ENCODE results near the gene IFI16. TPM values are rescaled to one million over a fixed set of nuclear protein-coding genes. Genes with fewer than 3 reads are reported as not detected.

Gene IFI16
- total and polyA plus RNA-seq, 2 experiments from 2014 or later = 25.1 to 31.8 TPM

DNA sequence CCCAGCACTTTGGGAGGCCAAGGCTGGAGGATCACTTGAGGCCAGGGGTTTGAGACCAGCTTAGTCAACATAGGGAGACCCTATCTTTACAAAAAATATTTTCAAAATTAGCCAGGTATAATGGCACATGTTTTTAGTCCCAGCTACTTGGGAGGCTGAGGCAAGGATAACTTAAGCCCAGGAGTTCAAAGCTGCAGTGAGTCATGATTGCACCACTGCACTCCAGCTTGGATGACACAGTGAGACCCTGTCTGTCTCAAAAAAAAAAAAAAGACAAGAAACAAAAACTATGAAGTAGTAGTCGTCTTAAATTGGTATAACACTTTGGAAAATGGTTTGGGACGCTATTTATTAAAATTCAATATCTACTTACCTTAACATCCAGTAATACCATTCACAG is 59.2 kb downstream of the IFI16 start:
- WGBS (ENCODE audit: low lambda C conversion rate, missing lambda C conversion rate) = 85% methylated on average over 2 of the region's 2 CpGs
- Histone ChIP-seq H2AFZ (no peak overlapping the region), H4K20me1 (ENCODE audit: insufficient read depth, poor library complexity, severe bottlenecking) (no peaks in the 10 kb centered on the region), H3K79me2 (no peaks in the 10 kb centered on the region), H3K9me2 (replicated peaks; ENCODE audit: insufficient read depth) (no peaks in the 10 kb centered on the region), H3K9me3 (ENCODE audit: low read depth) (no peaks in the 10 kb centered on the region), H3K36me3 (replicated peaks; ENCODE audit: insufficient read depth, low read depth) (no peaks in the 10 kb centered on the region), H3K27me3 (no peaks in the 10 kb centered on the region), H3K4me1 (ENCODE audit: insufficient read depth) (no peaks in the 10 kb centered on the region), H3K27ac (no peak overlapping the region), H3K4me3 (no peak overlapping the region), H3K4me2 (no peak overlapping the region)
- TF ChIP-seq, protein P1, sequence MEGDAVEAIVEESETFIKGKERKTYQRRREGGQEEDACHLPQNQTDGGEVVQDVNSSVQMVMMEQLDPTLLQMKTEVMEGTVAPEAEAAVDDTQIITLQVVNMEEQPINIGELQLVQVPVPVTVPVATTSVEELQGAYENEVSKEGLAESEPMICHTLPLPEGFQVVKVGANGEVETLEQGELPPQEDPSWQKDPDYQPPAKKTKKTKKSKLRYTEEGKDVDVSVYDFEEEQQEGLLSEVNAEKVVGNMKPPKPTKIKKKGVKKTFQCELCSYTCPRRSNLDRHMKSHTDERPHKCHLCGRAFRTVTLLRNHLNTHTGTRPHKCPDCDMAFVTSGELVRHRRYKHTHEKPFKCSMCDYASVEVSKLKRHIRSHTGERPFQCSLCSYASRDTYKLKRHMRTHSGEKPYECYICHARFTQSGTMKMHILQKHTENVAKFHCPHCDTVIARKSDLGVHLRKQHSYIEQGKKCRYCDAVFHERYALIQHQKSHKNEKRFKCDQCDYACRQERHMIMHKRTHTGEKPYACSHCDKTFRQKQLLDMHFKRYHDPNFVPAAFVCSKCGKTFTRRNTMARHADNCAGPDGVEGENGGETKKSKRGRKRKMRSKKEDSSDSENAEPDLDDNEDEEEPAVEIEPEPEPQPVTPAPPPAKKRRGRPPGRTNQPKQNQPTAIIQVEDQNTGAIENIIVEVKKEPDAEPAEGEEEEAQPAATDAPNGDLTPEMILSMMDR (IDR thresholded peaks at IDR 0.05; ENCODE audit: poor library complexity) = no peak
- TF ChIP-seq EZH2 (IDR thresholded peaks at IDR 0.05; ENCODE audit: borderline replicate concordance) (no peak), EZH2phosphoT487 (IDR thresholded peaks at IDR 0.05; ENCODE audit: low read depth, severe bottlenecking, unreplicated experiment) (no peak)
- no peak for DNase-seq (ENCODE audit: low spot score)

DNA sequence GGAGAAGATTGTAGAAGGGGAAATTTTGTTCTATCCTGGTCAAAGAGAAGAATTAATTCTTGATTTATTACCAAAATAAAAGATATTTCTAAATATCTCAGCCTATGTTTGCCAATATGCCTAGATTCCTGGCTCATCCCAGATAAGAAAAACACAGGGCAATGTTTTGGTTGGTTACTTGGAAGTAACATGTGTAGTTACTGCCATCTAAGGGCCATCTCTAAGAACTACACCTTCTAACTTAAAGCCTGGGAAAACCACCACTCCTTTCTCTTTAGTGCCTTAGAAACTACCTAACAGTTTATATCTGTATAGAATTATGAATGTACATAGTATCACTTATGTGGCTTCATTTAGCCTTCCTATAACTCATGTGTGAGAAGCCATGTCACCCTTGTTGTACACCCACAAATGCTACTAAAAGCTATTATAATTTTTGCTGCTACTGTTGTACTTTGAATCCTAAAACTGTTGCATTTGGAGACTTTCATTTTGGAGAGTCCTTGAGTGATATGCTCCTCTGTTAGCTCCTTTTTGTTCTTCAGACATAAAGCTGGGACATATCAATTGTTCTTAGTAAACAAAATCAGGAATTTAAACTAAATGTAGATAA is 62.4 kb downstream of the IFI16 start:
- DNase-seq (ENCODE audit: low spot score) = peak; percentile 78

DNA sequence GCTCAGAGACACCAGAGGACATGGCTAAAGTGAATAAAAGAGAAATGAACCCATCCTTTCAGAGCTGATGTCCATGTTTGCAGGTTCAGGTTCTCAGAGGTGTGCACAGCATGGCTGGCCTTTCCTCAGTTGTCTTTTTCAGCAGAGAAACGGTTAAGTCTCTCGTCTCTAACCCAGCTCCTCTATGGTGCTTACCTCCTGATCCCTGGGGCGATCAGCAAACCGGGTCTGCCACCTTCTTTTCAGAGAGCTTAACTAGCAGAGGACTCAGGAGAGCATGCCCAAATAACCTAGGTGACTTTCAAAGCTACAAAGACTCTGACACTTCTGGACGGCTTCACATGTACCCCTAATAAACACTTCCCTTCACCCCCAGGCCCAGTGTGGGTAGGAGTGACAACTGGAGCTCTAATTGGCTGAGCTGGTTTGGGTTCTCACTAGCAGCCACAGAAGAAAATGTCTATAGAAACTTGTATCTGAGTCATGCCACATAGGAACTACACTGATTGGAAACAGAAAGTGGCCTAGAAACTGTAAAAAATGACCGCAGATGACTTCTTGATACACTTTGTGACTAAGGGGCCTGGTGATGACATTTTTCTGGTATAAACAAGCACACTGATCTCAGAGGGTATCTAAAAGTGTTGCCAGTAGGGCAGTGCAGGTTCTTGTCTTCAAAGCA is 66.9 kb downstream of the IFI16 start, which contains the start of gene AIM2:
Gene AIM2 (minus strand): TSS at position 329 of the 682 bp plus-strand sequence. CDS start 3,267 bp downstream, outside the sequence.
- H3K79me2 ChIP-seq = no peaks in the 10 kb centered on the region
- no peaks in the 10 kb centered on the region for H3K4me1 ChIP-seq (ENCODE audit: insufficient read depth)
- no peak within 1 kb of the TSS for H3K4me3 ChIP-seq
- no peaks in the 10 kb centered on the region for H3K36me3 ChIP-seq (replicated peaks; ENCODE audit: insufficient read depth, low read depth)
- 61% methylated on average over 6 of the region's 6 CpGs for WGBS (ENCODE audit: low lambda C conversion rate, missing lambda C conversion rate)
- no peak within 1 kb of the TSS for H2AFZ ChIP-seq
- no peaks in the 10 kb centered on the region for H4K20me1 ChIP-seq (ENCODE audit: insufficient read depth, poor library complexity, severe bottlenecking)
- no peak within 1 kb of the TSS for H3K27ac ChIP-seq
- no peak for TF ChIP-seq EZH2 (IDR thresholded peaks at IDR 0.05; ENCODE audit: borderline replicate concordance)
- TF ChIP-seq EZH2phosphoT487 (IDR thresholded peaks at IDR 0.05; ENCODE audit: low read depth, severe bottlenecking, unreplicated experiment) = no peak
- TF ChIP-seq, protein P1 (IDR thresholded peaks at IDR 0.05; ENCODE audit: poor library complexity) = no peak
- no peaks in the 10 kb centered on the region for H3K9me2 ChIP-seq (replicated peaks; ENCODE audit: insufficient read depth)
- DNase-seq (ENCODE audit: low spot score) = no peak
- H3K9me3 ChIP-seq (ENCODE audit: low read depth) = no peaks in the 10 kb centered on the region
- H3K4me2 ChIP-seq = no peak within 1 kb of the TSS
- no peaks in the 10 kb centered on the region for H3K27me3 ChIP-seq

More for the DNA sequence above, 62.4 kb downstream of the IFI16 start:
- H3K4me2 ChIP-seq = no peak overlapping the region
- TF ChIP-seq EZH2phosphoT487 (IDR thresholded peaks at IDR 0.05; ENCODE audit: low read depth, severe bottlenecking, unreplicated experiment) = no peak
- TF ChIP-seq, protein P1 (IDR thresholded peaks at IDR 0.05; ENCODE audit: poor library complexity) = peak; percentile 72
- H3K79me2 ChIP-seq = no peaks in the 10 kb centered on the region
- no peaks in the 10 kb centered on the region for H3K4me1 ChIP-seq (ENCODE audit: insufficient read depth)
- H3K9me2 ChIP-seq (replicated peaks; ENCODE audit: insufficient read depth) = no peaks in the 10 kb centered on the region
- H2AFZ ChIP-seq = no peak overlapping the region
- H3K27ac ChIP-seq = no peak overlapping the region
- H3K4me3 ChIP-seq = no peak overlapping the region
- H3K36me3 ChIP-seq (replicated peaks; ENCODE audit: insufficient read depth, low read depth) = no peaks in the 10 kb centered on the region
- no peaks in the 10 kb centered on the region for H3K27me3 ChIP-seq
- no peaks in the 10 kb centered on the region for H4K20me1 ChIP-seq (ENCODE audit: insufficient read depth, poor library complexity, severe bottlenecking)
- H3K9me3 ChIP-seq (ENCODE audit: low read depth) = no peaks in the 10 kb centered on the region
